Stimulated activated CD4-positive, alpha-beta T cell treated with anti-CD3 and anti-CD28 coated beads, TNF-alpha, amount 100 ng/mL, for 4 hours (primary cell): Measurements from ENCODE around the gene NSMF.

Experiments used
- DNase-seq, 3 experiments: peaks; one replicate each; pipeline ENCODE4 v3.0.0-alpha.2; 2020; ENCODE audit warnings: low read depth in 3 of 3

Gene NSMF

GRCh38 chr9:137433349-137433915, 25.7 kb downstream of the NSMF start:
- no peak for DNase-seq

- no peak for DNase-seq
These were observed 26.3 kb downstream of the NSMF start for GRCh38 chr9:137432687-137433348.

- no peak for DNase-seq
These were observed 27.7 kb downstream of the NSMF start for GRCh38 chr9:137431416-137431931.

DNA sequence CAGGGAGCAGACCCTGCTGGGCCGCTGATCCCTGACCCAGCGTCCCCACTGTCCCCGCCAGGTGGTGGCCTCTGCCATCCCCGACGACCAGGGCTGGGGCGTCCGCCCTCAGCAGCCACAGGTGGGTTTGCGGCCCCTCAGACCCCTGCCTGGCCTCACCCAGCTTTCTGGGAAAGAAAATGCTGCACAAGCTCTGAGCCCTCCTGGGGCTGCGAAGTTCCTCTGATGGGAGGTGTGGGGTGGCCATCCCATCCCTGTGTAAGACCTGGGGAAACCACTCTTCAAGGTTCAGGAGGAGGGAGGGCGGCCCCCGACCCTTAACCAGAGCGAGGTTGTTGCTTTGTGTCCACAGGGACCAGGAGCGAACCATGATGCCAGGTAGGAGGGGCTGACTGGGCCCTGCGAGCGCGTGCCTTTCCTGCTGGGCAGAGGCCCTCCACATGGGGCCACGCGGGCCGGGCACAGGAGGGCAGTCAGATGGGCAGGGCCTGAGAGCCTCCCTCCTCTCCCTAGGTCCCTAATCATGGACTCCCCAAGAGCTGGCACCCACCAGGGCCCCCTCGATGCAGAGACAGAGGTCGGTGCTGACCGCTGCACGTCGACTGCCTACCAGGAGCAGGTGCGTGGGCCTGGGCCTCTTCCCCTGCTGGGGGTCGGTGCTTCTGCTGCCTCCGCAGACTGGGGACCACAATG, 28.3 kb downstream of the NSMF start:
- no peak for DNase-seq

- no peak for DNase-seq
These were observed 29.0 kb downstream of the NSMF start for GRCh38 chr9:137429974-137430722.

DNA sequence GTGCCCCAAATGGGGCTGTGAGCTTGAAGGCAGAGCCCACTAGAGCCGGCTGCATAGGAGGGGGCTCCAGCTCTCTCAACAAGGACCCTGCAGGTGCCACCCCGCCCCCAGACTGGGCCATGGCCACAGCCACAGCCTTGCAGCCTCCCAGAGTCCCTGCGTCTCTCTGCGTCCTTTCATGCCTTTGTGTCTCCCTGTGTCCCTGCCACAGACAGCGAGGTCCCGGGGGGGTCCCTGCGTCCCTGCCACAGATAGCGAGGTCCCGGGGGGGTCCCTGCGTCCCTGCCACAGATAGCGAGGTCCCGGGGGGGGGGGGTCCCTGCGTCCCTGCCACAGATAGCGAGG, 29.6 kb downstream of the NSMF start:
- no peak for DNase-seq

DNA sequence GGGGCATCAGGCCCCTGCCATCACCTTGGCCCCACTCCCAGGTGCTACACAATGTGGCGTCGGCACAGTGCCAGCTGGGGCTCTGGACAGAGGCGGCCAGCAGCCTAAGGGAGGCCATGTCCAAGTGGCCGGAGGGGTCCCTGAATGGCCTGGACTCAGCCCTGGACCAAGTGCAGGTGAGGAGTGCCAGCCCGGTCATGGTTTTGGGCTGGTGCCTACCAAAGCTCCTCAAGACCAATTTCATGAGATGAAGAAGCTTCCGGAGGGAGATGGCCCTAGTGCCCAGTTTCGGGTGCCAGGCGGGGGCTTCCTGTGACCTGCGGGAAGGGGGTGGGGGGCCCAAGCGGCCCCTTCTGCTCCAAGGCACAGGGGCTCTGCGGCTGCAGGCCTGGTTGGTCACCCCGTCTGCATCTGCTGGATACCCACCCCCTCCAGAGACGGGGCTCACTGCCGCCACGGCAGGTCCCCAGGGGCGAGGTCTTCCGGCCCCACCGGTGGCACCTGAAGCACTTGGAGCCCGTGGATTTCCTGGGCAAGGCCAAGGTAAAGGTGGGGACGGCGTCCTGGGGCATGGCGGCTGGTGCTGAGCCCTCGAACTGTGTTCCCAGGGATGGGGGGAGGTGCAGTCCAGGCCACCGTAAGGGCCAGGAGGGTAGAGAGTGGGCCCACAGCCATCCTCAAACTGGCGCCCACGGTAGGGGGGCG, 30.1 kb downstream of the NSMF start:
- no peak for DNase-seq

DNA sequence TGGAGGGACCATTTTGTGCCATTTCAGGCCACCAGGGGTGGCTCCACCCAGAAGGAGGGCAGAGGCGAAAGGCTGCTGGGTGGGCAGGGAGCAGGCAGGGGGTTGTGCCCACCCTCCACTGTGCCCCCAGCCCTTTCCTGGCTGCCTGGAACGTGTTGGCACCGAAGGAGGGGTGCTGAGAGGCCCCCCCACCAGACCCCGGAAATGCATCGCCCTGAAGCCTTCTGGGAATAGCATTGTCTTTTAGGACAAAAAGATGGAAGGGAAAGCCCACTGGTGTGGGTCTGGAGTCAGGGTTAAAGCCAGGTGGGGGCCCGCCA, 30.9 kb downstream of the NSMF start:
- no peak for DNase-seq

DNA sequence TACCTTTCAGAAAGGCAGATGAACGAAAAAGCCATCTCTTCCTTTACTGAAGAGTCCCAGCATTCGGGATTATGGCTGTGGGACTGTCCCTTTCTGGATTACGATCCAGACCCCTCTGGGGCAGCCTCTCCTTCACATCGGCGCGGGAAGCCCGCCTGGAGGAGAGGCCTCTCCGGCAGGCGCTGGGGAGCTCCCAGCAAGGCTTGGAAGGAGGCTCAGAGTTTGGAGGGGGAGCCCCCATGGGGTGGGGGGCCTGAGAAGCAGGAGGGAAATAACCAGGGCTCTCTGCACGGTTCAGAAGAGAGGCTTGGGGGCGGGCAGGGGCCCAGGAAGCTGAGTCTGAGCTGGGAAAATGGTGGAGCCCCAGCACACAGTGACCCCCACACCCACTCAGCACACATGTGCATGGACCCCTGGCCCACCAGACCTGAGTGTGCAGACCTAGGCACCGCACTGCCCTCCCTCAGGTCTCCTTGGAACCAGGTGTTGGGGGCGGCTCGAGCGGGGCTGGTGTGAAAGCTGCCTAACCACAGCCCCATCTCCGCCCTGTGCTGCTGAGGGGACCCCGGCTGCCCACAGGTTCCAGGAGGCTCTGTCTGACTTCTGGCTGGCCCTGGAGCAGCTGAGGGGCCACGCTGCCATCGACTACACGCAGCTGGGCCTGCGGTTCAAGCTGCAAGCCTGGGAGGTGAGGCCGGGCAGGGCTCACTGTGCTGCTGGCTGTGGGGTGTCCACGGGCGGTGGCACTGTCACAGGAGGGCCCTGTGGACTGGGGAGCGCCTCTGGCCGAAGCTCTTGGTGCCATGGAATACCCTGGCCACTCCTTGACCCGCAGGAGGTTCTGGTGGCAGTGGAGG, 31.5 kb downstream of the NSMF start:
- no peak for DNase-seq

GRCh38 chr9:137426018-137426681, 33.0 kb downstream of the NSMF start:
- no peak for DNase-seq

- no peak for DNase-seq
These were observed 35.4 kb downstream of the NSMF start for GRCh38 chr9:137423514-137424291.

DNA sequence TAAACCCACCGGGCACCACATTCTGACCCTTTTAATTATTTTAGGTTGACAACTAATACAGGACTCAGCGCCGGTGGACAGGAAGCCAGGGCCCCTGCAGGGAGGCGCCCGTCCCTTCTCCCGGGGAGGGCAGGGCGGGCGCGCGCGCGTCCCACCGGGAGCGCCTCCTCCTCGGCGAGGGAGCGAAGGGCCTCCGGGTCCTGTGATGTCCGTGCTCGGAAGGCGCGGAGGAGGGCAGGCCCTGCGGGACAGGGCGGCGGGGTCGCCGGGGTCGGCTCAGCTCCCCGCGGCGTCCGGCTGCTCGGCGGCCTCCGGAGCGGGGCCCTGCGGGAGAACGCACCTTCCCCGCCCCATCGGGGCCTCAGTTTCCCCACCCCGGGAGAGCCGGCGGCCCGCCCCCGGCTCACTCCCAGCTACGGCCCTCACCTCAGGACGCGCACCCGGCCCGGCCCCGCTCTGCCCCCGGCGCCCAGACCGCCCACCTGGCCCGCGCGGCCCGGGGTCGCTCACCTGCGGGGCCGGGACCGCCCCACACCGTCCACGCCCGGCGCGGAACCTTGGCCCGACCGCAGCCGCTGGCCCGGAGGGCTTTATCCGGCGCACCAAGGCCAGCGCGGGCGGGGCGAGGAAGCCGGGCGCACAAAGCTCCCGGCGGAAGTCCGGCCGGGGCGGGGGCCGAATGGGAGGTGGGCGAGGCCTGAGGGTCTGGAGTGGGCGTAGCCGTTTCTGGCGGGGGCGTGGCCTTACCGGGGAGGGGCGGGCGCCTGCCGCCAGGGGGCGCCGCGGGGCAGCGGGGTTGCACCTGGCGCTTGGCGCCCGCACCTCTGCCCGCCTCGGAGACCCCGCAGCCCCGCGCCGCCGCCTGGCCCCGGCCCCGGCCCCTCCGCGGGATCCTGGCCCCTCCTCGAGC, 36.3 kb downstream of the NSMF start, which contains the start of the genes EXD3 and NOXA1:
Gene EXD3 (minus strand): TSS at position 559 of the 910 bp plus-strand sequence. CDS start 27,805 bp downstream, outside the sequence.
Gene NOXA1 (plus strand): TSS at position 790 of the 910 bp plus-strand sequence. CDS start 137 bp downstream, outside the sequence.
- DNase-seq, result peak; percentile 79 to 95 (median 86)

GRCh38 chr9:137421838-137422603, 37.1 kb downstream of the NSMF start:
- no peak for DNase-seq

DNA sequence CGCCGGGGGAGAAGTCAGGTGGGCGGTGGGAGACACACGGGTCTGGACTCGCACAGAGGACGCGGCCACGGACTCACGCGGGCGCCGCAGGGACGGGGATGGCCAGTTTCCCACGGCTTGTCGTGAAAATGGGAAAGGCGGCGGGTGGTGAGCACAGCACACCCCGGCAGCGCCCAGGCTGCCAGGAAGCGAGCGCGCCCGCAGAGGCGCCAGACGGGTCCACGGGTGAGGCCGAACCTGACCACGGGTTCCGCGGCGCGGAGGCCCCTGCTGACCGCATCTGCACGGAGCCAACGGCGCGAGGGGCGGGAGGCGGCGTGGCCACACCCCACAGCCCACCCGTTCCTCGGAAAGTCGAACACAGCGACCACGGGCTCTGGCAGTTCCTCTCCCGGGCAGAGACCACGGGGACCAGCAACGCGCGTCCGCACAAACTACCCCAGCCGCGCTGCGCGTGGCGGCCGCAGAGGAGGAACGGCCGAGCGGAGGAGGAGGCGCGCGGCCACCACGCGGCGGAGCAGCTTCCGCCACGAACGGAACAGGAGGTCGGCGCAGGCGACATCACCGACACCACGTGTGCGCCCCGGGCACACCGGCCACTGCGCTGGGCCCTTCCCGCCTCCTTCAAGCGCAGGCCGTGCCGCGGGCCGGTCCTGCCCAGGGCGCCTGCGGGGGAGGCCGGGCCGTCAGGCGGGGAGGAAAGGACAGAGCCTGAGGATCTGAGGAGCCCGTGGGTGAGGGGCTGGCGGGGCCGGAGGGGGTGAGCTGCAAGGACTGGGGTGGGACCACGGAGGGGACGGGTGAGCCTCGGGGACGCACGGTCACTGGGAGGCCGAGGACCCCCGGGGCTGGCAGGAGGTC, 41.7 kb downstream of the NSMF start:
- no peak for DNase-seq

GRCh38 chr9:137416563-137417151, 42.5 kb downstream of the NSMF start:
- no peak for DNase-seq

DNA sequence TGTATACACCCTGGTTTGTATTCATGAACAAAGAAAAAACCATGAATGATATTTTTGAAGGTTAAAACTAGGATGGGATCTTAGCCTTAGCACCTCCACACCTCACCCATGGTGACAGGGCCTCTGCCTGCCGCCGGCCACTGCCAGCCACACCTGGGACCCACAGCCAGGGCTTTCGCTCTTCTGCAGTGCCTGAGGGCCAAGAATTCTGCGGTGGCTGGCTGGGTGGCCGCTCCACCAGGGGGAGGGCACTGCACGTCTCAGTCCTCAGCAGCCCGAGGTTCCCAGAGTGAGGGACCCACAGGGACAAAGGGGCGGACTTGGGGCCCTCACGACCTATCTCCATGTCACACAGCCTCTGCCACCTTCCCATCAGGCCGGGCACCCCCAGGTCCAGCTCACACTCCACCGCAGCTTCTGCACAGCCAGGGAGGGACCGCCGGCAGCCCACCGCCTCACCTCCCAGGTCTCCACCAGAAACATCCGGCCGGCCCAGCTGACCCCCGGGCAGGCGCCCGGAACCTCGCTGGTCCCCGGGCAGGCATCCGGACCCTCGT, 43.0 kb downstream of the NSMF start:
- no peak for DNase-seq
